Mesenchymal stem cell (in vitro differentiated cells and primary cell): ENCODE data around the gene CA10.

ENCODE experiments used
- DNase-seq: peaks from one replicate; pipeline ENCODE4 v3.0.0-alpha.2; 2013
- H2AFZ ChIP-seq: one replicate; pipeline ENCODE4 v1.6.1; 2013; ENCODE audit warnings: low read depth, mild to moderate bottlenecking, control low read depth, inconsistent platforms, low read length, moderate library complexity
- H2AK5ac ChIP-seq: 2 replicates; pipeline ENCODE4 v1.6.1; 2013; ENCODE audit warnings: low read length, moderate library complexity, mild to moderate bottlenecking, inconsistent platforms; ENCODE audit not compliant: severe bottlenecking
- H2BK120ac ChIP-seq: one replicate; pipeline ENCODE4 v1.6.1; 2013; ENCODE audit warnings: low read depth, mild to moderate bottlenecking, inconsistent platforms, low read length, moderate library complexity
- H2BK12ac ChIP-seq, 2 experiments: one replicate each; pipeline ENCODE4 v1.6.1; 2013; ENCODE audit warnings: inconsistent platforms in 2 of 2, low read length in 2 of 2, mild to moderate bottlenecking in 2 of 2, moderate library complexity in 2 of 2, control low read depth in 1 of 2
- H2BK15ac ChIP-seq: one replicate; pipeline ENCODE4 v1.6.1; 2013; ENCODE audit warnings: mild to moderate bottlenecking, low read depth, inconsistent platforms; ENCODE audit not compliant: poor library complexity, severe bottlenecking
- H2BK5ac ChIP-seq: 2 replicates; pipeline ENCODE4 v1.6.1; 2013; ENCODE audit warnings: low read depth, mild to moderate bottlenecking, low read length, control low read depth, inconsistent platforms; ENCODE audit not compliant: poor library complexity, severe bottlenecking
- H3K14ac ChIP-seq, 2 experiments: one replicate each; pipeline ENCODE4 v1.6.1; 2013; ENCODE audit warnings: inconsistent platforms in 2 of 2, low read length in 2 of 2, control low read depth in 1 of 2, mild to moderate bottlenecking in 1 of 2, moderate library complexity in 1 of 2
- H3K18ac ChIP-seq, 2 experiments: one replicate each; pipeline ENCODE4 v1.6.1; 2013; ENCODE audit warnings: inconsistent platforms in 2 of 2, low read length in 2 of 2, control low read depth in 1 of 2, low read depth in 1 of 2, mild to moderate bottlenecking in 1 of 2
- H3K23ac ChIP-seq, 2 experiments: one replicate each; pipeline ENCODE4 v1.6.1; 2013; ENCODE audit warnings: inconsistent platforms in 2 of 2, low read length in 2 of 2, mild to moderate bottlenecking in 2 of 2, moderate library complexity in 2 of 2, control low read depth in 1 of 2
- H3K27ac ChIP-seq: 2 replicates; pipeline ENCODE4 v1.5.1; 2013; ENCODE audit warnings: mild to moderate bottlenecking, moderate library complexity, low read length, control low read depth, inconsistent platforms; ENCODE audit not compliant: poor library complexity, severe bottlenecking
- H3K27me3 ChIP-seq, 2 experiments: 2 replicates each; pipeline versions ENCODE4 v1.6.1 to v1.7.0; 2013; ENCODE audit warnings: low read length in 2 of 2, mild to moderate bottlenecking in 2 of 2, moderate library complexity in 2 of 2, control low read depth in 1 of 2, inconsistent platforms in 1 of 2; ENCODE audit not compliant: control insufficient read depth in 1 of 2, insufficient read depth in 1 of 2
- H3K36me3 ChIP-seq, 2 experiments: 2 replicates each; pipeline versions ENCODE4 v1.6.1 to v1.7.0; 2013; ENCODE audit warnings: low read length in 2 of 2, control low read depth in 1 of 2, inconsistent platforms in 1 of 2, low read depth in 1 of 2, mild to moderate bottlenecking in 1 of 2; ENCODE audit not compliant: insufficient read depth in 2 of 2, control insufficient read depth in 1 of 2
- H3K4ac ChIP-seq, 2 experiments: one replicate each; pipeline ENCODE4 v1.6.1; 2013; ENCODE audit warnings: inconsistent platforms in 2 of 2, low read length in 2 of 2, mild to moderate bottlenecking in 2 of 2, moderate library complexity in 2 of 2, control low read depth in 1 of 2, low read depth in 1 of 2
- H3K4me1 ChIP-seq: 2 replicates; pipeline ENCODE4 v1.6.1; 2013; ENCODE audit warnings: low read depth, low read length, control low read depth; ENCODE audit not compliant: control insufficient read depth, insufficient read depth
- H3K4me2 ChIP-seq: 2 replicates; pipeline ENCODE4 v1.6.1; 2013; ENCODE audit warnings: low read length, mild to moderate bottlenecking, inconsistent platforms; ENCODE audit not compliant: poor library complexity, severe bottlenecking
- H3K4me3 ChIP-seq, 2 experiments: 2 replicates each; pipeline versions ENCODE4 v1.5.1 to v1.7.0; 2013; ENCODE audit warnings: low read length in 2 of 2, mild to moderate bottlenecking in 2 of 2, control low read depth in 1 of 2, low read depth in 1 of 2; ENCODE audit not compliant: insufficient read depth in 1 of 2
- H3K79me1 ChIP-seq: replicated peaks from 2 replicates; pipeline ENCODE4 v1.6.1; 2013; ENCODE audit warnings: mild to moderate bottlenecking, control low read depth, low read length, inconsistent platforms; ENCODE audit not compliant: poor library complexity, severe bottlenecking
- H3K9ac ChIP-seq: 2 replicates; pipeline ENCODE4 v1.7.0; 2013; ENCODE audit warnings: mild to moderate bottlenecking, low read length, moderate library complexity
- H3K9me3 ChIP-seq: 2 replicates; pipeline ENCODE4 v1.7.0; 2013; ENCODE audit warnings: mild to moderate bottlenecking, low read length; ENCODE audit not compliant: control insufficient read depth
- H4K8ac ChIP-seq: one replicate; pipeline ENCODE4 v1.6.1; 2013; ENCODE audit warnings: inconsistent platforms, mild to moderate bottlenecking, low read length, moderate library complexity
- H4K91ac ChIP-seq: one replicate; pipeline ENCODE4 v1.6.1; 2013; ENCODE audit warnings: mild to moderate bottlenecking, low read length, inconsistent platforms
- WGBS: methylation state at CpG from one replicate; pipeline ENCODE4 v1.1.7; 2013; ENCODE audit warnings: mixed read lengths; 5-methylcytosine and 5-hydroxymethylcytosine counted together

Gene CA10

GRCh38 chr17:51946311-51946710, 212.2 kb downstream of the CA10 start:
- H3K14ac ChIP-seq, result no peak overlapping the region
- no peaks in the 10 kb centered on the region for H3K79me1 ChIP-seq
- H2BK15ac ChIP-seq, result no peak overlapping the region
- no peak overlapping the region for H2BK12ac ChIP-seq
- no peak overlapping the region for H3K4ac ChIP-seq
- H3K4me3 ChIP-seq, result no peak overlapping the region
- no peak overlapping the region for H3K9ac ChIP-seq
- H3K4me1 ChIP-seq, result no peaks in the 10 kb centered on the region
- no peaks in the 10 kb centered on the region for H3K9me3 ChIP-seq
- no peak overlapping the region for H2AFZ ChIP-seq
- no peaks in the 10 kb centered on the region for H3K27me3 ChIP-seq
- no peak overlapping the region for H3K18ac ChIP-seq
- no peak overlapping the region for H3K27ac ChIP-seq
- 78% methylated on average over 2 of the region's 2 CpGs for WGBS
- DNase-seq, result no peak
- H2AK5ac ChIP-seq, result no peak overlapping the region
- H3K4me2 ChIP-seq, result no peak overlapping the region
- H2BK120ac ChIP-seq, result no peak overlapping the region
- no peak overlapping the region for H2BK5ac ChIP-seq
- no peak overlapping the region for H4K91ac ChIP-seq
- no peaks in the 10 kb centered on the region for H3K36me3 ChIP-seq
- H3K23ac ChIP-seq, result no peak overlapping the region
- H4K8ac ChIP-seq, result no peak overlapping the region

GRCh38 chr17:51941272-51941671, 217.2 kb downstream of the CA10 start:
- Histone ChIP-seq H3K23ac (no peak overlapping the region), H2AK5ac (no peak overlapping the region), H3K18ac (no peak overlapping the region), H3K4me3 (no peak overlapping the region), H3K14ac (no peak overlapping the region), H3K36me3 (no peaks in the 10 kb centered on the region), H3K79me1 (no peaks in the 10 kb centered on the region), H2BK12ac (no peak overlapping the region), H3K27me3 (no peaks in the 10 kb centered on the region), H2AFZ (no peak overlapping the region), H3K9me3 (no peaks in the 10 kb centered on the region), H3K4me2 (no peak overlapping the region), H3K4me1 (no peaks in the 10 kb centered on the region), H3K9ac (no peak overlapping the region), H2BK15ac (no peak overlapping the region), H4K91ac (no peak overlapping the region), H3K27ac (no peak overlapping the region), H2BK5ac (no peak overlapping the region), H3K4ac (no peak overlapping the region), H4K8ac (no peak overlapping the region), H2BK120ac (no peak overlapping the region)
- WGBS, result 44% methylated on average over 3 of the region's 3 CpGs
- no peak for DNase-seq

GRCh38 chr17:51937264-51937663, 221.2 kb downstream of the CA10 start:
- Histone ChIP-seq H3K36me3 (no peaks in the 10 kb centered on the region), H3K27ac (no peak overlapping the region), H2BK5ac (no peak overlapping the region), H3K23ac (no peak overlapping the region), H3K4ac (no peak overlapping the region), H3K9ac (no peak overlapping the region), H3K4me2 (no peak overlapping the region), H3K79me1 (no peaks in the 10 kb centered on the region), H3K14ac (no peak overlapping the region), H2BK12ac (no peak overlapping the region), H3K4me3 (no peak overlapping the region), H2AK5ac (no peak overlapping the region), H2BK15ac (no peak overlapping the region), H2AFZ (no peak overlapping the region), H3K18ac (no peak overlapping the region), H4K8ac (no peak overlapping the region), H3K9me3 (no peaks in the 10 kb centered on the region), H3K4me1 (no peaks in the 10 kb centered on the region), H3K27me3 (no peaks in the 10 kb centered on the region), H4K91ac (no peak overlapping the region), H2BK120ac (no peak overlapping the region)
- DNase-seq, result no peak

- no peaks in the 10 kb centered on the region for H3K9me3 ChIP-seq
- no peak overlapping the region for H3K4ac ChIP-seq
- H3K27me3 ChIP-seq, result no peaks in the 10 kb centered on the region
- no peaks in the 10 kb centered on the region for H3K4me1 ChIP-seq
- no peak overlapping the region for H3K9ac ChIP-seq
- no peak overlapping the region for H2BK12ac ChIP-seq
- H3K79me1 ChIP-seq, result no peaks in the 10 kb centered on the region
- H3K27ac ChIP-seq, result no peak overlapping the region
- H2AFZ ChIP-seq, result no peak overlapping the region
- H3K14ac ChIP-seq, result no peak overlapping the region
- no peak overlapping the region for H2BK15ac ChIP-seq
- no peak overlapping the region for H3K4me2 ChIP-seq
- H3K4me3 ChIP-seq, result no peak overlapping the region
- DNase-seq, result no peak
- H3K36me3 ChIP-seq, result no peaks in the 10 kb centered on the region
- 35% methylated on average over 3 of the region's 3 CpGs for WGBS
- H2AK5ac ChIP-seq, result no peak overlapping the region
- no peak overlapping the region for H3K18ac ChIP-seq
- H2BK120ac ChIP-seq, result no peak overlapping the region
- no peak overlapping the region for H2BK5ac ChIP-seq
- H4K91ac ChIP-seq, result no peak overlapping the region
- H3K23ac ChIP-seq, result no peak overlapping the region
- H4K8ac ChIP-seq, result no peak overlapping the region
Observed at GRCh38 chr17:51935477-51935876, 223.0 kb downstream of the CA10 start.
